ENCODE data around the gene ARHGAP45. TPM values are rescaled to one million over a fixed set of nuclear protein-coding genes. Genes with fewer than 3 reads are reported as not detected.
"Not testable (repeated sequence)": the region's sequence is repeated elsewhere in the genome, so short reads cannot be mapped to it uniquely, and the experiment has no call there.

ARHGAP45 gene
- total and polyA plus RNA-seq, 2 experiments from 2014 or later: 24.7 to 71.8 TPM

- H4K20me1 ChIP-seq (replicated peaks; ENCODE audit: insufficient read depth); H3K4me1 Mint-ChIP-seq; H3K4me3 ChIP-seq; H3K4me2 ChIP-seq; ATAC-seq; H3F3A ChIP-seq (replicated peaks; ENCODE audit: low read depth); H3K4me1 ChIP-seq (ENCODE audit: insufficient read depth); H3K4me3 Mint-ChIP-seq; H3K27me3 ChIP-seq (ENCODE audit: insufficient read depth); H3K27me3 Mint-ChIP-seq (ENCODE audit: insufficient read depth, low read depth, poor library complexity); H3K9me3 Mint-ChIP-seq; H2AFZ ChIP-seq; H3K9me2 ChIP-seq (ENCODE audit: insufficient read depth); H3K36me3 ChIP-seq (ENCODE audit: insufficient read depth); H3K27ac Mint-ChIP-seq; DNase-seq (ENCODE audit: low spot score); H3K79me2 ChIP-seq (replicated peaks; ENCODE audit: insufficient read depth): not testable (repeated sequence)
- H3K27ac ChIP-seq (ENCODE audit: low read depth): 0 out of 2 replicates have a peak overlapping the region, but pooled peaks have one; percentile 50
- peaks cover 10% of the 10 kb centered on the region; the same call in 2 of the 3 replicates for H3K36me3 Mint-ChIP-seq (ENCODE audit: low read depth)
Measured at GRCh38 chr19:1114728-1115127, 47.8 kb downstream of the ARHGAP45 start.

- Histone ChIP-seq H4K20me1 (replicated peaks; ENCODE audit: insufficient read depth) (no peaks in the 10 kb centered on the region; the same call in 1 of the 2 replicates), H3K27me3 (ENCODE audit: insufficient read depth) (no peaks in the 10 kb centered on the region), H3K79me2 (replicated peaks; ENCODE audit: insufficient read depth) (no peaks in the 10 kb centered on the region), H3K4me1 (ENCODE audit: insufficient read depth) (no peaks in the 10 kb centered on the region), H3K27ac (ENCODE audit: low read depth) (no peak overlapping the region), H3K4me3 (no peak overlapping the region), H3K9me2 (ENCODE audit: insufficient read depth) (no peaks in the 10 kb centered on the region), H3F3A (replicated peaks; ENCODE audit: low read depth) (0 out of 2 replicates have a peak, but pooled peaks cover 3% of the 10 kb centered on the region), H2AFZ (no peak overlapping the region), H3K4me2 (no peak overlapping the region), H3K36me3 (ENCODE audit: insufficient read depth) (no peaks in the 10 kb centered on the region)
- peaks cover 2% of the 10 kb centered on the region; the same call in 1 of the 3 replicates for H3K4me1 Mint-ChIP-seq
- no peaks in the 10 kb centered on the region for H3K9me3 Mint-ChIP-seq
- no peak for ATAC-seq
- TF ChIP-seq EZH2phosphoT487 (IDR thresholded peaks at IDR 0.05; ENCODE audit: unreplicated experiment) (no peak), ZNF114 (CRISPR knock-in tag; IDR thresholded peaks at IDR 0.05) (no peak), ZNF331 (CRISPR knock-in tag; IDR thresholded peaks at IDR 0.05; ENCODE audit: low read depth) (no peak), EZH2 (IDR thresholded peaks at IDR 0.05; ENCODE audit: low read depth, unreplicated experiment) (no peak), REST (IDR thresholded peaks at IDR 0.05; ENCODE audit: unreplicated experiment) (no peak), ZNF462 (CRISPR knock-in tag; IDR thresholded peaks at IDR 0.05) (no peak), JUNB (IDR thresholded peaks at IDR 0.05; ENCODE audit: unreplicated experiment) (no peak), POLR2AphosphoS5 (IDR thresholded peaks at IDR 0.05; ENCODE audit: low read depth) (no peak), CREB1 (CRISPR knock-in tag; IDR thresholded peaks at IDR 0.05; ENCODE audit: low read depth) (no peak)
- DNase-seq (ENCODE audit: low spot score): no peak
- H3K36me3 Mint-ChIP-seq (ENCODE audit: low read depth): peaks cover 10% of the 10 kb centered on the region; the same call in 2 of the 3 replicates
- peaks cover 6% of the 10 kb centered on the region for H3K27me3 Mint-ChIP-seq (ENCODE audit: insufficient read depth, low read depth, poor library complexity)
- H3K27ac Mint-ChIP-seq: no peak overlapping the region
- H3K4me3 Mint-ChIP-seq: no peak overlapping the region
Measured at GRCh38 chr19:1115646-1116420, 48.9 kb downstream of the ARHGAP45 start.
